ENCODE results near the gene GID8. TPM values are rescaled to one million over a fixed set of nuclear protein-coding genes. Genes with fewer than 3 reads are reported as not detected.

The GID8 gene
- total and polyA plus RNA-seq, 7 donors, result 17.4 to 36.5 (median 25.9) TPM

DNA sequence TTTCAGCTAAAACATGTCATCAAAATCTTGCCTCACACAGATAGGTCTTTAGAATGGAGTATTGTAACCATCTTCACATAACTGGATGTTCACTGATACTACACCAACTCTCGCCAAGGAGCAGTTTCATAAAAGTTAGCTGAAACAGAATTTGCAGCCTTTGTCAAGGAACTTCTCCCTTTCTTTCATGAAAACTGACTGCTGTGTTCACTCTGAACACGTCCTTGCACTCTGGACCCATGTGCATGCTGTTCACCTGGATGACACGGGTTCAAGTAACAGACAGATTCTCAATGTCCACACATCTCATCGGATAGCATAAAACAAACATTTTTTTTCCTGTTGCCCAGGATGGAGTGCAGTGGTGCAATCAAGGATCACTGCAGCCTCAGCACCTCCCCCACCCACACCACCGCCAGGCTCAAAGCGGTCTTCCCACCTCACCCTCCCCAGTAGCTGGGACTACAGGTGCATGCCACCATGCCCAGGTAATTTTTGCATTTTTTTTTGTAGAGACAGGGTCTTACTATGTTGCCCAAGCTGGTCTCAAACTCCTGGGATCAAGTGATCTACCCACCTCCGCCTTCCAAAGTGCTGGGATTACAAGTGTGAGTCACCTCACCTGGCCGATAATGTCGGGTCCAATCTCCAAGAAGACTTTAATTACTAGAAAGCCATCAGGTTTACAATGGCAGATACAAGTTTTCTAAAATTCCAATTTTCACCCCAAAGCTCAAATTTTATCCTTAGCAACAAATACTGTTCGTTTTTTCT is 21.1 kb upstream of the GID8 start:
- H3K9me3 ChIP-seq, result no peaks in the 10 kb centered on the region
- DNase-seq, result no peak
- H3K27me3 ChIP-seq, result no peaks in the 10 kb centered on the region
- no peak overlapping the region for H3K27ac ChIP-seq
- H3K4me3 ChIP-seq, result no peak overlapping the region
- WGBS, 2 donors, result 56 to 76% methylated on average over 10 of the region's 10 CpGs
- peaks cover 0 to 16% (median 6%) of the 10 kb centered on the region in 4 donors for H3K36me3 ChIP-seq
- intact Hi-C loops (cut with DNase I), result no loop called here
- TF ChIP-seq POLR2A (IDR thresholded peaks at IDR 0.05), result no peak
- no peak for TF ChIP-seq CTCF (IDR thresholded peaks at IDR 0.05)
- TF ChIP-seq POLR2AphosphoS5 (IDR thresholded peaks at IDR 0.05), result no peak
- TF ChIP-seq EP300 (IDR thresholded peaks at IDR 0.05), result no peak
- H3K4me1 ChIP-seq, result peaks cover 0 to 94% (median 87%) of the 10 kb centered on the region in 4 donors

DNA sequence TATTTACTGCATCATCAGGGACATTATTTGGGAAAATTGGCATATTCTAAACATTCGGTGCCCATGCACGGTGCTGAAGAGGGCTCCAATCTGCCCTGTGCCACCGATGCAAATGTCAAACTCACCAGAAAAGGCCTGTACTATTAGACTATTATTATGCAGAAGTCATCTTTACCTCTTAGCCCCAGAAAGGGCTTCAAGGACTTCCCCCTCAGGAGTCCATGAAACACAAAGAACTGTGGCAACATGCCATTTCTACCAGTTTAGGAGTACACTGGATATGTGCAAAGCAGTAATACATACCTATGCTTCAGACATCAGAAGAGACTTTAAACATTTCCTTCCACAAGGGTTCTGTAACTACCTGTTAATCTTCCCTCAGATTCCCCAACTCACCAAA is 20.2 kb upstream of the GID8 start:
- WGBS, 2 donors, result 69% methylated on average over 3 of the region's 3 CpGs
- H3K27me3 ChIP-seq, result no peaks in the 10 kb centered on the region
- H3K27ac ChIP-seq, result no peak overlapping the region
- TF ChIP-seq CTCF (IDR thresholded peaks at IDR 0.05), result no peak
- no peak for TF ChIP-seq POLR2AphosphoS5 (IDR thresholded peaks at IDR 0.05)
- no peak for TF ChIP-seq POLR2A (IDR thresholded peaks at IDR 0.05)
- no peak for TF ChIP-seq EP300 (IDR thresholded peaks at IDR 0.05)
- intact Hi-C loops (cut with DNase I), result no loop called here
- no peak overlapping the region for H3K4me3 ChIP-seq
- peaks cover 0 to 100% (median 96%) of the 10 kb centered on the region in 4 donors for H3K4me1 ChIP-seq
- H3K36me3 ChIP-seq, result peaks cover 0 to 9% (median 3%) of the 10 kb centered on the region in 4 donors
- no peak for DNase-seq
- H3K9me3 ChIP-seq, result no peaks in the 10 kb centered on the region

DNA sequence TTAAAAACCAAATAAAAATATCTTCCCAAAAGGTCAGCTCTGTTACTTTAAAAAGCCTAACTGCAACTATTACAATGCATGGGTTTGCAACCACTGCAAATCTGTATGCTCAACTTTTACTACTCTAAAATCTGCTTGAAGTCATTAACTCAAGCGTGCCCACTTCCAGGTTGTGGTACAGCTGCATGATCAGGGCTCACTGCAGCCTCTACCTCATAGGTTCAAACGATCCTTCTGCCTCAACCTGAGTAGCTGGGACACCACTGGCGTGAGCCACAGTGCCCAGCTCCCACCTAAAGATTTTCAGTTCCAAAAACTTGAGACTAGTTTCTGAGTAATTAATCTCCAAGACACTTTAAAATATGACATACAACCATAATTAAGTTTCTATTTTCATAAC is 19.8 kb upstream of the GID8 start:
- Histone ChIP-seq H3K27ac (no peak overlapping the region), H3K4me1 (peaks cover 0 to 100% (median 98%) of the 10 kb centered on the region in 4 donors), H3K4me3 (no peak overlapping the region), H3K36me3 (peaks cover 0 to 5% (median 2%) of the 10 kb centered on the region in 4 donors), H3K27me3 (no peaks in the 10 kb centered on the region), H3K9me3 (no peaks in the 10 kb centered on the region)
- TF ChIP-seq CTCF (IDR thresholded peaks at IDR 0.05), result no peak
- no peak for TF ChIP-seq POLR2A (IDR thresholded peaks at IDR 0.05)
- TF ChIP-seq EP300 (IDR thresholded peaks at IDR 0.05), result no peak
- no peak for TF ChIP-seq POLR2AphosphoS5 (IDR thresholded peaks at IDR 0.05)
- DNase-seq, result no peak
- WGBS, 2 donors, result 25 to 41% methylated on average over 3 of the region's 3 CpGs
- intact Hi-C loops (cut with DNase I), result no loop called here

GRCh38 chr20:62918831-62919230 is 19.1 kb upstream of the GID8 start:
- Histone ChIP-seq H3K9me3 (no peaks in the 10 kb centered on the region), H3K27ac (no peak overlapping the region), H3K36me3 (no peaks in the 10 kb centered on the region), H3K27me3 (no peaks in the 10 kb centered on the region), H3K4me1 (peaks cover 0 to 100% (median 98%) of the 10 kb centered on the region in 4 donors), H3K4me3 (no peak overlapping the region)
- no peak for TF ChIP-seq CTCF (IDR thresholded peaks at IDR 0.05)
- TF ChIP-seq POLR2AphosphoS5 (IDR thresholded peaks at IDR 0.05), result no peak
- TF ChIP-seq EP300 (IDR thresholded peaks at IDR 0.05), result no peak
- no peak for TF ChIP-seq POLR2A (IDR thresholded peaks at IDR 0.05)
- 43 to 74% methylated on average over 6 of the region's 6 CpGs for WGBS, 2 donors
- no peak for DNase-seq
- intact Hi-C loops (cut with DNase I), result no loop called here
